Frontal cortex (tissue), 4 donors: Measurements from ENCODE around the gene SGMS1. TPM values are rescaled to one million over a fixed set of nuclear protein-coding genes. Genes with fewer than 3 reads are reported as not detected.
A peak's percentile ranks its signal among the peaks of the same experiment; 100 is the strongest.
"Not testable (repeated sequence)": the region's sequence is repeated elsewhere in the genome, so short reads cannot be mapped to it uniquely, and the experiment has no call there.

Source experiments
- DNase-seq, 2 donors: peaks; one replicate each; pipeline ENCODE4 v3.0.0; 2012; ENCODE audit warnings: low spot score in 2 of 2
- FAIRE-seq: peaks from 2 replicates; lab custom pipeline; 2012; peaks lifted over from hg19 to GRCh38; lab: Jason Lieb, UNC
- total RNA-seq: library from RNA; depleted of rRNA; stranded (reverse); fragments of >200 nt; gene quantifications from one replicate; pipeline ENCODE4 v1.2.3, GENCODE V29; 2014
- donor health status: control.
- donor health status: control.
- donor health status: control.

SGMS1 gene
- total RNA-seq, 1 donor from 2014 or later = 35.1 TPM

- no peak for DNase-seq
- FAIRE-seq = no peak
Observed at GRCh38 chr10:50590935-50591334, 32.8 kb downstream of the SGMS1 start.

- FAIRE-seq (no peak), DNase-seq (no peak)
Observed at GRCh38 chr10:50586740-50587088, 37.0 kb downstream of the SGMS1 start.

GRCh38 chr10:50585921-50586739 lies 37.6 kb downstream of the SGMS1 start:
- DNase-seq (no peak), FAIRE-seq (no peak)

- no peak for FAIRE-seq
- no peak for DNase-seq
Observed at GRCh38 chr10:50582766-50583762, 40.7 kb downstream of the SGMS1 start.

DNA sequence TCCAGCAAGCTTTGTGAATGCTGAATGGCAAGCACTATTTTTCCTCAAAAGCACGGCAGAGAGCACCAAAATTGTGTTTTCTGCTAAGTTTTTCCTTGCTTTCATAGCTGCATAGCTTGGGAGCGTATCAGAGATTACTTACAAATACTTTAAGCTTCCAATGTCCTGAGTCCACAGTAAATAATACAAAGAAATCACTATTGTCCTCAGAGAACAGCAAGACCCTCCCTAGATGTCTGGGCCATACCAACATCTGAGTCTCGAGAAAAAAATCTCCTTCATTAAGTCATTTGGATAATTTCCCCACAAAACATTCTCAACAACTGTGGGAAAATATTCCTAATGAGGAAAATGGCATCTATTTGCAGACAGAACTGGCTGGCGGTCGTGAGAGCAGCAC lies 41.7 kb downstream of the SGMS1 start:
- FAIRE-seq (no peak), DNase-seq (no peak)

GRCh38 chr10:50580262-50580891 lies 43.4 kb downstream of the SGMS1 start:
- no peak for FAIRE-seq

GRCh38 chr10:50579491-50580261 lies 44.1 kb downstream of the SGMS1 start:
- no peak for FAIRE-seq
- DNase-seq = no peak

More at GRCh38 chr10:50580262-50580891, 43.4 kb downstream of the SGMS1 start:
- no peak for DNase-seq

GRCh38 chr10:50578949-50579348 lies 44.8 kb downstream of the SGMS1 start:
- FAIRE-seq (no peak), DNase-seq (no peak)

DNA sequence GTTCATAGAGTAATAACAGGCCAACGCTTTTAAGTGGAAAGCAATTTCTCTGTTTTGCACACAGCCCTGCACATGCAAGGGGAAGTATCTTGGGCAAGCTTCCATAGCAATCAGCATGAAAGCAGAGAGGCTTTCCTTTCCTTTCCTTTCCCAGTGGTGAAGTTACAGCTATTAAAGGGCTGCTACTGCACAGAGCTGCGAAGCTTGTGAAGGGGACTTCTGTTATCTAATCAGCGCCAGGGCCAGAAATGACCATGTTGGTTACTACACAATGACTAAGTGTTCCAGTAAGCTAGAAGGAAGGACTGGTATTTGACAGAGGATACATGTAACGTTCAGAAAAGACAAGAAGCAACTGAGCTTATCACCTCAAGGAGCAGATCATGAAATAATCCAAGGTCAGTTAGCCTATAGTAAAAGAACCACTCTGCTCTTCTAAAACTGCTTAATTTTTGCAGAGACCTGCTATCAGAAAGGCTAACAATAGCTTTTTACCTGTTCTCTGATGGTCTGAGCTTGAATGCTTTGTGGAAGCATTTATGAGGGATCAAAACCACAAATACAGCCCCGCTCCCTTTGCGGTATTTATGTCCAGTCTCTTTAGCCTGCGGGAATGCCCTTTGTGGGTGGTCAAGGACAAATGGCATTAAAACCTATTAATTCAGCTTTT lies 45.9 kb downstream of the SGMS1 start:
- DNase-seq = no peak
- FAIRE-seq = no peak

- FAIRE-seq = no peak
Observed at GRCh38 chr10:50577010-50577409, 46.7 kb downstream of the SGMS1 start.

GRCh38 chr10:50576245-50576815 lies 47.4 kb downstream of the SGMS1 start:
- peak in 1 of 2 donors; percentile 43 for DNase-seq
- peak; percentile 94 for FAIRE-seq

More at GRCh38 chr10:50577010-50577409, 46.7 kb downstream of the SGMS1 start:
- no peak for DNase-seq

DNA sequence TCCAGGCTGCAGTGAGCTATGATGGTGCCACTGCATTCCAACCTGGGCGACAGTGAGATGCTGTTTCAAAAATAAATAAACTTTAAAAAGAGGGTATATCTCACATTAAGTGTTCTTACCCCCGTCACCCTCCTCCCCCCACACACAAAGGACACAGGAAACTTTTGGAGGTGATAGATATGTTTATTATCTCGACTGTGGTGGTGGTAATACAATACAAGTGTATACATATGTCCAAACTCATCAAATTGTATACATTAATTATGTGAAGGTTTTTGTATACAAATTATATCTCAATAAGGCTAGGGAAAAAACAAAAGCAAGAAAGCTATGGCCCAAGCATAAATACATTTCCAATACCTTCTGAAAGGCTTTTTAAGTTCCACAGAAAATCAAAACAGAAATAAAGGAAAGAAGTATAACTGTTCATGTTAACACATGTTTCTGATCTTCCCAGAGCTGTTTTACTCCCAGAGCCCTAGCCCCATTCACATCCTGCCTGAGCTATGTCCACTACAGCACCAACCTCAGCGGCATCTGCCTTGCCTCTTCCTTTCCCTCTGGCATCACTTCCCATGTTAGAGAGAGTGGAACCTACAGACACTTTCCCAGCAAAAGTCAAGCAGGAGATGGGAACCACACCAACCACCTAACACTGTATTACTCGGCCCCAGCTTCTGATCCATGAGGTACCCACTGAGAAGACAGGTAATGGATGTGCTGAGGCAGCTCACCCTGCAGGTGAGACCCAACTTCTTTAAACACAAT lies 48.1 kb downstream of the SGMS1 start:
- DNase-seq = no peak
- FAIRE-seq = no peak

GRCh38 chr10:50574931-50575330 lies 48.8 kb downstream of the SGMS1 start:
- DNase-seq = no peak
- no peak for FAIRE-seq

DNA sequence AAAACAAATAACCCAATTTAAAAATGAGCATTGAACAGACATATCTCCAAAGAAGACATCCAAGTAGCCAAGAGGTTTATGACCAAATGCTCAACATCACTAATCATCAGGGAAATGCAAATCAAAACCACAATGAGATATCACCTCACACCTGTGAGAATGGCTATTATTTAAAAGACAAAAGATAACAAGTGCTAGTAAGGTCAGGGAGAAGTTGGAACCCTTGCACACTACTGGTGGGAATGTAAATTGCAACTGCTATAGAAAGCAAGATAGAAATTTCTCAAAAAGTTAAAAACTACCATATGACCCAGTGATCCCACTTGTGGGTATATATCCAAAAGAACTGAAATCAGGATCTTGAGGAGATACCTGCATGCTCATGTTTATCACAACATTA lies 49.5 kb downstream of the SGMS1 start:
- DNase-seq (no peak), FAIRE-seq (no peak)

DNA sequence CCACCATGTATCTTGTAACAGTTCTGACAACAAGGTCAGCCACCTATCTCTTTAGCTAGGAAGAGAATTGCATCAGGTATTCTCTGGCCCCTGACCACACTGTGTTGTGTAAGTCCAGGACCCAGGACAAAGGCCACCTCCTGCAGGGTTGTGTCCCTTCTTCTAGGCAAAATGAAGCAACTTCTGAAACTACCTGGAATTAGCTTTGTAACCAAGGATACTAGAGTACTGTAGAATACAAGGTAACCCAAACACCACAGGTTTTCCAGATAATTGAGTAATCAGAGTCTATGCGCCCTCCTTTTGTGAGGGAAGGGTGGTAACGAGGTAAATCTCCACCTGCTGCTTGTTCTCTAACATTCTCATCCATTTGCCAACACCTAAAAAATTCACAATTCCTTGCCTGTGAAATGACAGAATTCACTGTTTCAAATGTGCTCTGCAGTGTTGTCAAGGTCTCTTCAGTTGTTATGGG lies 51.7 kb downstream of the SGMS1 start:
- no peak for FAIRE-seq

GRCh38 chr10:50568750-50569149 lies 55.0 kb downstream of the SGMS1 start:
- FAIRE-seq = not testable (repeated sequence)

More for the DNA sequence above, 51.7 kb downstream of the SGMS1 start:
- DNase-seq = no peak

GRCh38 chr10:50567384-50567783 lies 56.4 kb downstream of the SGMS1 start:
- FAIRE-seq (no peak), DNase-seq (no peak)

More at GRCh38 chr10:50568750-50569149, 55.0 kb downstream of the SGMS1 start:
- not testable (repeated sequence) for DNase-seq

- FAIRE-seq (no peak), DNase-seq (no peak)
Observed at GRCh38 chr10:50566150-50566549, 57.6 kb downstream of the SGMS1 start.
